ENCODE data around the gene GIGYF2.

Gene GIGYF2

DNA sequence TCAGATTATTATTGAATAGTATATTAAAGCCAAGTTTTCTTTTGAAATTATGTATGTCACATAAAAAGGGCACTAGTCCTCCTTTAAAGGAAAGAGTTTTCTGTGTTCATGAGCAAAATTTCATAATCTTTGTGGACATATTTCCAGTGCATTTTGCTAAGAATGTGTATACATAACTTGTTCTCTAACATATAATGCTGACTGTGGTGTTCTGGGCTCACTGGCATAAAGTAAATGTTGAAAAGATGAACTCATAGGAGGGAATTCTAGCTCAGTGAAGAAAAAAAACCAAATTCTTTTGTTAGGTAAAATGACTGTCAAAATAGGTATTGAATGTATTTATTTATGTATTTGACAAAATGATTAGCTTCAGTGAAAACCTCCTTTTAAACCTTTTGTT lies 73.1 kb downstream of the GIGYF2 start:
- FAIRE-seq: no peak

DNA sequence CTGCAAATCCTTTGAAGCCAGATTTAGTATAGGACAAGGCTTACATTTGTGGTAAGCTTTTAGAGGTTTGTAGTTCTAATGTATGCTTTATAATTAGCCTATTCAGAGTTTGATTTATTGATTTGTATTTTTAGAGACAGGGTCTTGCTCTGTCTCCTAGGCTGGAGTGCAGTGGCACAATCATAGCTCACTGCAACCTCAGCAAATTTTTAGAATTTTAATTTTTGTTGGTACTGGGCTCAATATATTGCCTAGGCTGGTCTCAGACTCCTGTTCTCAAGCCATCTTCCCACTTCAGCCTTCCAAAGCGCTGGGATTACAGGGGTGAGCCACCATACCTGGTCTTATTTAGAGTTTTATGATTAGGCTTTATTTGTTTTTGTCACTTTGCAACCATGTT lies 74.7 kb downstream of the GIGYF2 start:
- no peak for FAIRE-seq

DNA sequence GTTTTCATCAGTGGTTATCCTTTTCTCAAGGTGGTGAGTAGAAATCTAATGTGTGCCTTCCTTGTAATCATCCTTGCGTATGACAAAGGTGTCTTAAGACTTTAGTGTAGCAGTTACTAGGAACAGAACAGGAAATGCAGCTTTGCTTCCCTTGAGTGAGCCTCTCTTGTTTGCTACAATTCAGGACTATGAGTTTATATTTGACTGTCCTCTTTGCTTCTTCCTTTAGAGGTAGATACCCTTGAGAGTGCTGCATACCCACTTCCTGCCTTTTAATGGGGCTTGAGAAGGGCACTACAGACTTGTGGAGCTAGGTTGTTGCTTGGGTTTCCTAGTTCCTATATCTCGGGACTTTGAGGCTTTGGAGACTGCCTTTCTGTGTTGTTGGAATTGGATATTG lies 75.4 kb downstream of the GIGYF2 start:
- no peak for FAIRE-seq

DNA sequence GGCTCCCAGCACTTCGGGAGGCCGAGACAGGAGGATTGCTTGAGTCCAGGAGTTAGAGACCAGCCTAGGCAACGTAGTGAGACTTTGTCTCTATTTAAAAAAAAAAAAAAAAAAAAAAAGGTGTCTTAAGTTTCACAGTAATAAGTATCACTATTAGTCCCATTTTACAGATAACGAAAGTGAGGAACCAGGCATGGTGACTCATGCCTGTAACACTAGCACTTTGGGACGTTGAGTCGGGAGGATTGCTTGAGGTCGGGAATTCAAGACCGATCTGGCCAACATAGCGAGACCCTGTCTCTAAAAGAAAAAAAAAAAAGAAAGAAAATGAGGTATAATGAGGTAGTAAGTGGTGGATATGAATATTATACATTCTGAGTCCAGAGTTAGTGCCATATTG lies 76.7 kb downstream of the GIGYF2 start:
- FAIRE-seq: no peak

DNA sequence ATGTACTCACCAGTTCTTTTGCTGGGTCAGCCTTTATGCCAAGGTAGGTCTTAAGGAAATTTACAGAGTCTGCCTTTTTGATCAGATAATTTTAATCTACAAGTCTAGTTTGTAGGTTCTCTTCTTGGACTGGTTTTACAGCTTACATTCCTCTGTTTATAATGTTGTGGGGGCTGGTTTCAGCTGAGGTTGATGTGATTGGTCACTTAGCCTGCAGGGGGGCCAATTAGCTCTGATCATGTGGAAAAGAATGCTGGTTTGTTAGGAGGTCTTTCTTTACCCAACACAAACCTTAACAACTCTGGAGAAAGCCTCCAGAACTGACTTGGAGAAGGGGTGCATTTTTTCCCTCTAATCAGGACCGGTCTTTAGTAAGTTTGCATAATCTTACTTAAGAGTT lies 79.3 kb downstream of the GIGYF2 start, which contains the start of gene KCNJ13:
Gene KCNJ13, minus strand, starts transcription at position 131 of the 400 bp plus-strand sequence. CDS start 5,203 bp downstream, outside the sequence.
- FAIRE-seq: no peak

DNA sequence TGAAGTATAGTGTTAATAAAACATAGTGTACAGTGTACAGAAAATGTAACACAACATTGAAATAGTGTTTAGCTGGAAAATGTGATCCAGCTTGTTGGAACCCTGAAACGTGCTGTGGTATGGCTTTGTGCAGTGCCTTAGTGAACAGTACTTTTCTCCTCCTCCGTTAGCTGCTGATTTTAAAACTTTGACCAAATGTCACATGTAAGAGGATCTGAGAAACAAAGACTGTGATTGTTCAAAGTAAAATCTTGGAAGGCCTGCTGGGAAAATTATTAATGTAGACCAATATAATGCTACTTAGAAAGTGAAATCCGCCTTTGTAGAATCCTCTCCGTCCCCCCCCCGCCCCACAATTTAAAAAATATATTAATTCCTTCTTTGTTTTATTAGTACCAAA lies 80.1 kb downstream of the GIGYF2 start:
- FAIRE-seq: no peak

DNA sequence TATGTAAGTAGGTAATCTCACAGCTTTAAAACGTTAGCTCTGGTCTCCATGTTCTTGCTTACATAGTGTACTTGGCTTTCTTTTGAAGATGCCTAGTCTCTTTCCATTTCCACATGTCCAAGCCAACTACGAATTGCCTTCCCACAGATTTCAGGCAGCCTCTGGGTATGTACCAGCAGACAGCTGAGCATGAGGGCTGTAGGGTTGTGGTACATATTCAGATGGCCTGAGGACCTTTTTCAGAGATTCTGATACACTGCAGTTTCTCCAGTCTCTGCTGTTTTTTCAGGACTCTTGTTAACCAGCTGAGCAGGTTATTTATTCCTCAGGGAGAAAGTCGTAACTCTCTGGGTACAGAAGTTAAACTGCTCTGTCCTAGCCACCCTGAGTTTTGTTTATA lies 82.3 kb downstream of the GIGYF2 start:
- no peak for FAIRE-seq

DNA sequence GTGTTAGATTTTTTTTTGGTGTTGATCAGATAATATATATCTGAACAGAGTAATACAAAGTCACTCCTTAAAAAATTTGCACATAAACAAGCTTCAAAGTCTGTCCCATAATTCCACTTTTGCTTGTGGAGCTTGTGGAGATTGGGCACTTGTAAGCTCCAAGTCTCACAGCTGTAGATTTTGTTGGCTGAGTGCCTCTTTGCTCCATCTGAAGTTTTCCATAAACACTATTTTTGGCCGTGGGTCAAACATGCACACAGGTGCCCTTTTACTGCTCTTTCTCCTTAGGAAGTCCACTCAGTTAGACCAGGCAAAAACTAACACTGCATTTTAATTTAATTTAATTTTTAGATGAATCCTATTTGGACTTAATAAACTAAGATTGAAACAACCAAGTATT lies 82.8 kb downstream of the GIGYF2 start:
- FAIRE-seq: no peak

DNA sequence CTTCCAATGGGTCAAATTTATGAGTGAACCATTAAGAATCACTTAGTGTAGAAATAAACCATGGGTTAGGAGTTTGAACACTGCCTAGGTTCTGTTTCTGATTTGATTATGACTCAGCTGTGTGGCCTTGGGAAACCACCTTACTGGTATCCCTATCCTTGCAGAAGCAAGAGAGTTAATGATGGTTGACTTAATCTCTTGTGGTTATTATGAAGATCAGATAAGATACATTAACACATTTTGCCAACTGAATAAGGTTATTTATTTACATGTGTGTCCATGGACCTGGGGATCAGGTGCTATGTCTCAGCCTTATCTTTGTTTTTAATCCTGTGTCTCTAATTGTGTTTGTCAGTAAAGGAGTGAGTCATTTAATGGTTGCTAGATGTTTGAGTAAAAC lies 84.6 kb downstream of the GIGYF2 start:
- FAIRE-seq: no peak

DNA sequence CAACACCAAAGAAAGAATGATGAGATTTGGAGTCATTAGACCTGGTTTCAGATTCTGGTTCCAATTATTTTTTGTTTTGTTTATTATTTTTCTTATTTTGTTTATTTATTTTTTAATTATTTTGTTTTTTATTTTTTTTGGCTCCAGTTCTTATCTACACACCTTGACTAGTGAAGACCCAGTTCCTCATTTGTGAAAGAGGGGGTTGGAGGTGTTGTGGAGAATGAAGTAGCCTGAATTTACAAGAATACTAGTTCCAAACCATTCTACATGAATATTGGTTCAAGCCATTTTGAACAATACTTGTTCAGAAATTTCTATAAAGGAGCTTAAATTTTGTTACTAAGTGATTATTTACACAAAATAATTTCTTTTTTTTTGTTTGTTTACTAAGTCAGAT lies 86.1 kb downstream of the GIGYF2 start:
- no peak for FAIRE-seq

DNA sequence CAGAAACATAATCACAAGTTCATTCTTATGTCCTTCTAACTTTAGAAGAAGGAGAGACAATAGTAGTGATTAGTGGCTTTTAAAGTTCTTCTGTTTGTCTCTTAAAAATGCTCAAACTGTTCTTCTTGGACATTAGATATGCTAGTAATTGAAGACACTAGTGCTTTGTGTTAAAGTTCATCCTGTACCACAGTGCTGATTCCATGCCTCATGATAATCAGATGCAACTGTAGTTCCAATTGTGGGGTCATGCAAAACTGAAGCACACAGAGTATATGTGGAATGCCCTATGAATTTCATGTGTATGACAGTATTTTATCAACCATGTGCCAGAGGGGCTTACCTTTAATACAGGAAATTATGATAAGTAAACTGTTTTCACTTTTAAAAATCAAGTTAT lies 90.7 kb downstream of the GIGYF2 start:
- no peak for FAIRE-seq

DNA sequence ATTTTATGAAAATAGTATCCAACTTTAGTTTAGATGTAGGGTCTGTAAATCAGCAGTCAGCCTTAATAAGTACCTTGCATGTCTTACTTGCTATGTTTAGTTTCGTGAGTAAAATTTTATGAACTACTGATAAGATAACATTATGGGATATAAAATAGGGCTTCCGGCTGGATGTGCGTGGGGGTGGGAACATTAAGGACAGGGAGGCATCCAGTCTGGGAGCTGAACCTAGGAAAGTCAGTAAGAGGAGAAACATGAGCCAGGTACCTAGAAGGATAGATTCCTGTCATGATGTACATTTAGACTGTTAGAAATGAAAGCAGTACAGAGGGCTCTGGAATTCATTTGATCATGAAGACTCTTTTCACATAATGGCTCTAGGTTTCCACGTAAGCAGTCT lies 92.0 kb downstream of the GIGYF2 start:
- FAIRE-seq: no peak

DNA sequence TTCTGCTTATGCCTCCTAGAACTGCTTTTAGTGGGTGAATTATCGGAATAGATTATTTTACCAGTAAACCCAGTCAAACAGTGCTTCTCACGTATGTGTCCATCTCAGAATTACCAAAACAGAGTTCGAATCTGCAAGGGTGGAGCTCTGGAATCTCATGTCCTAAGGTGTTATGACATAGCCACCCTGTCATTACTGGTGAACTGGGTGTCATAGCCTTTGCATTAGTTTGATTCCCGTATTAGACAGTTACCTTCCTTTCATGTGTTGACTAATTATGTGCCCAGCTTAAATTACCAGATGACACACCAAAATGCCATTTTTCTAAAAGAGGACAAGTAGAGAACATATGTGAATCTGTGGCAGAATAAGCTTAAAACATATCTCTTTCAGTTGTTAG lies 94.4 kb downstream of the GIGYF2 start:
- no peak for FAIRE-seq

DNA sequence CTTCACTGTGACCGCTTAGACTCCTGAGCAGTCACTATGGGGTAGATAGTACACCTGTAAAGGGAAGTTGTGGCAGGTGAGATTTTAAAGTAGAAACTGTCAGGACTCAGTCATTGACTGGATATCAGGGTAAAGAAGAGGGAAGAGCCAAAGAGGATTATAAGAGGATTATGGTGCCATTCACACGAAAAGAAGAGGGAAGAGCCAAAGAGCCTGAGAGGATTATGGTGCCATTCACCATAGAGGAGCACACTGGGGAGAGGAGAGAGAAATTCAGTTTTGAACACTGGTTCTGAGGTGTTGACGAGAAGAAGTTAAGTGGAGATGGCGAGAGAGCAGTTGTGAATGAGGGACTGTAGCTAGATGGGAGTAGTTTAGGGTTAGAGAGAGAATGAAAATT lies 96.1 kb downstream of the GIGYF2 start:
- FAIRE-seq: no peak

DNA sequence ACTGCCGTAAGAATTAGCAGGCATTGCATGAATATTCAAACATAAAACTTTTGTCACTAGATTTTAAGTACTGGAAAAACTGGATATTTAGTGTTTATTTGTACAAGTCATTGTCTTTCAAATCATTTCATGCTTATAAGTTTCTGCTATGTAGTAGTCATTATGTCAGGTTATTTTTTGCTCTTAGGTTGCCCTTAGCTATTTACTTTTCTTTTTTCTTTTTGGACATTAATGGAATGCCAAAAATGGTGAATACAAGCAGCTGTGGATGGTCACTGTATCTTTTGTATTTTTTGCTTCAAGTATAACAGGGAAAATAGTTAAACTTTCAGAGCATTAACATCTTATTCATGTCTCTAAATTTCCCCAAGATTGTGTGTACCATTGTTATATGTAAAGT lies 97.8 kb downstream of the GIGYF2 start:
- FAIRE-seq: no peak

DNA sequence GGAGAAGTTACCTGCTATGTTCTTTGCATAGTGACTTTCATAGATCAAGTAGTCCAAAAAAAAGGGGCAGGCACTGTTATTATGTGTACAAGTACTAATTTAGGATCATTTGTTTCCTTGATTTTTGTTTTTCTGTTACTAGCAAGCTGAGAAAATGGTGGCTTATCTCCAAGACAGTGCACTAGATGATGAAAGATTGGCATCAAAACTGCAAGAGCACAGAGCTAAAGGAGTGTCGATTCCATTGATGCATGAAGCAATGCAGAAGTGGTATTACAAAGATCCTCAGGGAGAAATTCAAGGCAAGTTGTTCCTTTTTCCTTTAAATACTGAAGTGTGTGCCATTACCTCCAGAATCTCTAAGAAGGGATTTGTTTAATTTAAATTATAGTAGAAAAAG lies 98.8 kb downstream of the GIGYF2 start:
- FAIRE-seq: no peak

DNA sequence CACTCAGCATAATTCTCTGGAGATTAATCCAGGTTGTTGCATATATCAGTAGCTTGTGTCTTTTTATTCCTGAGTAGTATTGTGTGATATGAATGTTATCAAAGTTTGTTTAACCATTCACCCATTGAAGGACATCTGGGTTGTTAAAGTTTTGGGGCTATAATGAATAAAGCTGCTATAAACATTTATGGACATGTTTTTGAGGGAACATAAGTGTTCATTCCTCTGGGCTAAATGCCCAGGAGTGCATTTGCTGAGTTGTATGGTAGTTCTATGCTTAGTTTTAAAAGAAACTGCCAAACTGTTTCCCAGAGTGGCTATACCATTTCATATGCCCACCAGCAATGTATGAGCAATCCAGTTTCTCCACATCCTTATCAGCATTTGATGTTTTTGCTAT lies 101.1 kb downstream of the GIGYF2 start:
- FAIRE-seq: no peak

DNA sequence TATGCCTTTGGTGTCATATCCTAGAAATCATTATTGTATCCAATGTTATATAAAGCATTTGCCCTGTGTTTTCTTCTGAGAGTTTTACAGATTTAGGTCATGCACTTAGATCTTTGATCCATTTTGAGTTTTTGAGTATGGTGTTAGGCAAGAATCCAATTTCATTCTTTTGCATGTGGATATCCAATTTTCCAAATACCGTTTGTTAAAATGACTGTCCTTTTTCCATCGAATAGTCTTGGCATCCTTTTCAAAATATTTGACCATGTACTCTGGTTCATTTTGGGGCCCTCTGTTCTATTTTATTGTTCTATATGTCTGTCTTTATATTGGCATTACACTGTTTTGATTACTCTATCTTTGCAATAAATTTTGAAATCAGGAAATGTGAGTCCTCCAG lies 103.0 kb downstream of the GIGYF2 start:
- no peak for FAIRE-seq

DNA sequence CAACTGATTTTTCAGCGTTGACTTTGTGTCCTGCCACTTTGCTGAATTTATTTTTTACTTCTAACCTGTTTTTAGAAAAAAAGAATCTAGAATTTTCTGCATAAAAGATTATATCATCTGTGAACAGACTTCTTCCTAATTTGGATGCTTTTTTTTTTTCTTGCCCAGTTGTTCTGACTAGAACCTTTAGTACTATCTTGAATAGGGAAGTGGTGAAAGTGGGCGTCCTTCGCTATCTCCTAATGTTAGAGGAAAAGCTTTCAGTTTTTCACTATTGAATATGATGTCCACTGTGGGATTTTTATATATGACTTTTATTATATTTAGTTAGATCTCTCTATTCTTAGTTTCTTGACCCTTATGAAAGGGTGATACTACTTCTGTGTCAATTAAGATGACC lies 105.0 kb downstream of the GIGYF2 start:
- FAIRE-seq: no peak

DNA sequence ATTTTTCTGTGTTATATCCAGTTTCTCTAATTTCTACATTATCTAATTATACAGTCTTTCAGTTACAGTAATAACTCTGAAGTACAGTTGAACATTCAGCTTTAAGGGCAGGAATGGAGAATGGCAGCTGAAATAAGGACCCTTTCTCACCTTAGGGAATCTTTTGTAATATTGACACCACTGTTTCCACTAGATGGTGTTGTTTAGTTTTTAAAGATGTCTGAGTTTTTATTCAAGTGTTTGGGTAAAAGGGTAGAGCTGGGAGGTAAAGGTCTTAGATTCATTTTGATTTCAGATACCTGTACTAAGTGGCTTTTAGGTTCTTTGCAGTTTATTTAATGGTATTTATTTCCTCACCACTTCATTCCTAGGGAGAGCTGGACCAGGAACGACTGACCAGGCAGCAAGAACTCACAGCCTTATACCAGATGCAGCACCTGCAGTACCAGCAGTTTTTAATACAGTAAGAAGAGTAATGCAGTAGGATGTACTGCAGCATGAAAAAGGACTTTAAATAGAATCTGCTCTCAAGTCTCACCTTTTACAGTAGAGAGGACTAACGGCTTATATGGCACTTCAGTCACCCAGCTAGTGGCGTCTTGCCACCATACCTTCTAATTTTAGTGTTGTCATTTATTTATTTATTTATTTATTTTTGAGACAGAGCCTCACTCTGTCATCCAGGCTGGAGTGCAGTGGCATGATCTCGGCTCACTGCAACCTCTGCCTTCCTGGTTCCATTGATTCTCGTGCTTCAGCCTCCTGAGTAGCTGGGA lies 112.4 kb downstream of the GIGYF2 start:
- peak; percentile 76 for FAIRE-seq

DNA sequence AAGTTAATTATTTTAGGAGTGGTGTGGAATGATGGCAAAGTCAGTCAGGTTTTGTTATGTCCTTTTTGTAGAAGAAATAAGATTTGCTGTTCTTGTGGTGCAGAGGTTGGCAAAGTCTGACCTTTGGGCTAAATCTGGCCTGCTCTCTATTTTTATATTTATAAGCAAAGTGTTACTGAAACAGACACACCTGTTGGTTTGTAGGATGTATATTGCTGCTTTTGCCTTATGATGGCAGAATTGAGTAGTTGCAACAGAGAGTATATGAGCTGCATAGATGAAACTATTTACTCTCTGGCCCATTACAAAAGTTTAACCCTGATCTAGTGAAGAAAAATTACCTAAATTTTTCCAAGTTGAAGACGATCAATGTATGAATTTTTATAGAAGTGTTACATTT lies 113.3 kb downstream of the GIGYF2 start:
- no peak for FAIRE-seq

DNA sequence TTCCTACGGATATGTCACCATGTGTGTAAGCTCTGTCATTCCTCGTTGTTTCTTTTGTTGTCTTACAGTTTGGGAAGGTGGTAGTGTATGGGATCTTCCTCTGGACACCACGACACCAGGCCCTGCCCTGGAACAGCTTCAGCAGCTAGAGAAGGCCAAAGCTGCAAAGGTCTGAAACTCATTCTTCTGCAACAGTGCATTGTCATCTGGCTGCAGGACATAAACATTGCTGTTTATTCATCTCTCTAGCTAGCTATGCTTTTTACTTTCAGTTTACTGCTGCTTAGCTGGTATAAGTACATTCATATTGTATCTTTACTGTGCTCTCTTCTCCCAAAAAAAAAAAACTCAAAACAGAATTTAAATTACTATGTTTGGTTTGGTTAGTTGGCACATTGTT lies 118.4 kb downstream of the GIGYF2 start:
- FAIRE-seq: no peak

DNA sequence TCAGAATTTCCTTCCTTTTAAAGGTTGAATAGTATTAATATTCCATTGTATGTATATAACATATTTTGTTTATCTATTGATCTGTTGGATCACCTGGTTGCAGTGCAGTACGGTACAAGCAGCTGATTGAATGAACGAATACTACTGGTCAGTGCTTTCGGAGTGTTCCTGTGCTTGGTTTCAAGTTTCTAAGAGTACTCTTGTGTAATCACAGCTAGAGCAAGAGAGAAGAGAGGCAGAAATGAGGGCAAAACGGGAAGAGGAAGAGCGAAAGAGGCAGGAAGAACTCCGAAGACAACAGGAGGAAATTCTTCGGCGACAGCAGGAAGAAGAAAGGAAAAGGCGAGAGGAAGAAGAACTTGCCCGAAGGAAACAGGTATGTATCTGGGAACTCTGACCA lies 119.5 kb downstream of the GIGYF2 start:
- FAIRE-seq: no peak

DNA sequence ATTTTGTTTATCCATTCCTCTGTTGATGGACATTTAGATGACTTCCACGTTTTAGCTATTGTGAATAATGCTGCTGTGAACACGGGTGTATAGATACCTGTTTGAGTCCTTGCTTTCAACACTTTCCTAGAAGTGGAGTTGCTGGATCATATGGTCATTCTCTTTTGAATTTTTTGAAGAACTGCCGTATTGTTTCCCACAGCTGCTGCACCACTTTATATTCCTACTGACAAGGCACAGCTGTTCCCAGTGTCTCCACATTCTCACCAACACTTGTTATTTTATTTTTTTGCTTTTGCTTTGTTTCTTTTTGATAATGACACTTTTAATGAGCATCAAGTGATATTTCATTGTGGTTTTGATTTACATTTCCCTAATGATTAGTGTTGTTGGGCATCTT lies 120.6 kb downstream of the GIGYF2 start:
- no peak for FAIRE-seq

DNA sequence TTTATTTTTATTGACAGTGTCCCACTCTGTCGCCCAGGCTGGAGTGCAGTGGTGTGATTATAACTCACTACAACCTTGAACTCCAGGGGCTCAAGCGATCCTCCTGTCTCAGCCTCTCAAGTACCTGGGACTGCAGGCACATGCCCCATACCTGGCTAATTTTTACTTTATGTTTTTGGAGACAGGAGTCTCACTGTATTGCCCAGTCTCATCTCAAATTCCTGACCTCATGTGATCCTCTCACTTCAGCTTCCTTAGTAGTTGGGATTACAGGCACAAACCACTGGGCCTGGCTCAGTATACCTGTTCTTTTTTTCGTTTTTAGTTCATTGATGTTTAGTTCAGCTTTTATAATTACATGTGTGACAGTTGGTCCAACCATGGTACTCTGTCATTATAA lies 132.9 kb downstream of the GIGYF2 start:
- FAIRE-seq: no peak

All from G401.6 (cell line).